ENCODE data around the gene FAM131B.

- TF ChIP-seq CTCF (optimal IDR thresholded peaks at IDR 0.05 in 1 of 3, IDR thresholded peaks at IDR 0.05 in 1 of 3, conservative IDR thresholded peaks at IDR 0.05 in 1 of 3; ENCODE audit: extremely low read depth in 1 of 3, insufficient read depth in 2 of 3, low read length in 3 of 3) = no peak
- TF ChIP-seq EZH2 (IDR thresholded peaks at IDR 0.05; ENCODE audit: low read length) = no peak
Measured at GRCh38 chr7:143308632-143309031, 53.9 kb downstream of the FAM131B start.
